Body of pancreas (tissue), 4 donors: Measurements from ENCODE around the gene FBXO7.

Experiments
- POLR2A ChIP-seq, 3 donors: fragments of 450-650 bp; IDR thresholded peaks; one replicate each; pipeline ENCODE4 v1.6.1; 2016; ENCODE audit warnings: antibody characterized with exemption in 3 of 3, mild to moderate bottlenecking in 2 of 3
- TF ChIP-seq, protein P1 (sequence below), 7 experiments: fragments of 450-650 bp in 4 of 7; fragments of 200-600 bp in 3 of 7; sonication (generic) in 3 of 7; IDR thresholded peaks; one replicate each; pipeline ENCODE4 v1.5.1; 2016 to 2019; ENCODE audit warnings: antibody characterized with exemption in 7 of 7

DNA sequence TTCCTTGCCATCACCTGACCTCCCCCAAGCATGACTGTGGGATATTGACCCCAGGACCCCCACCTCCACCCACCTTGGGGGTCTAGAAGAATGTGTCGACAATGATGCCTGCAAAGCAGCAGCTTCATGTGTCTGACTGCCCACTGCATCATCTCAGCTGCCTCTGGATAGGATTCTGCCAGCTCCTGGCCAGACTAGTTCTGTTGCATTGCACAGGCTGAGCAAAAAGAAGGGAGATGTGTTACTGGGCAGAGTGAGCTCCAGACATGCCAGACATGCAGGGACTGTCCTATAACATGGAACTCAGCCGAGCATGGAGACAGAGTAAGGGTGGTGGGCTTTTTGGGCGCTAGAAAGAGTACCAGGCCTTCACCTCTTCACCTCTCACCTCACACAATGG lies 36.7 kb downstream of the FBXO7 start:
- TF ChIP-seq POLR2A (IDR thresholded peaks at IDR 0.05) = no peak
- TF ChIP-seq, protein P1, sequence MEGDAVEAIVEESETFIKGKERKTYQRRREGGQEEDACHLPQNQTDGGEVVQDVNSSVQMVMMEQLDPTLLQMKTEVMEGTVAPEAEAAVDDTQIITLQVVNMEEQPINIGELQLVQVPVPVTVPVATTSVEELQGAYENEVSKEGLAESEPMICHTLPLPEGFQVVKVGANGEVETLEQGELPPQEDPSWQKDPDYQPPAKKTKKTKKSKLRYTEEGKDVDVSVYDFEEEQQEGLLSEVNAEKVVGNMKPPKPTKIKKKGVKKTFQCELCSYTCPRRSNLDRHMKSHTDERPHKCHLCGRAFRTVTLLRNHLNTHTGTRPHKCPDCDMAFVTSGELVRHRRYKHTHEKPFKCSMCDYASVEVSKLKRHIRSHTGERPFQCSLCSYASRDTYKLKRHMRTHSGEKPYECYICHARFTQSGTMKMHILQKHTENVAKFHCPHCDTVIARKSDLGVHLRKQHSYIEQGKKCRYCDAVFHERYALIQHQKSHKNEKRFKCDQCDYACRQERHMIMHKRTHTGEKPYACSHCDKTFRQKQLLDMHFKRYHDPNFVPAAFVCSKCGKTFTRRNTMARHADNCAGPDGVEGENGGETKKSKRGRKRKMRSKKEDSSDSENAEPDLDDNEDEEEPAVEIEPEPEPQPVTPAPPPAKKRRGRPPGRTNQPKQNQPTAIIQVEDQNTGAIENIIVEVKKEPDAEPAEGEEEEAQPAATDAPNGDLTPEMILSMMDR (IDR thresholded peaks at IDR 0.05) = no peak
